CD4-positive, alpha-beta T cell treated with Interferon alpha-2 for 1 hour (primary cell): Measurements from ENCODE around the gene TXNDC8.
A peak's percentile ranks its signal among the peaks of the same experiment; 100 is the strongest.
"Not testable (repeated sequence)": the region's sequence is repeated elsewhere in the genome, so short reads cannot be mapped to it uniquely, and the experiment has no call there.

Source experiments
- DNase-seq, 2 donors: peaks; one replicate each; pipeline ENCODE4 v3.0.0-alpha.2; 2020 to 2022

The TXNDC8 gene

DNA sequence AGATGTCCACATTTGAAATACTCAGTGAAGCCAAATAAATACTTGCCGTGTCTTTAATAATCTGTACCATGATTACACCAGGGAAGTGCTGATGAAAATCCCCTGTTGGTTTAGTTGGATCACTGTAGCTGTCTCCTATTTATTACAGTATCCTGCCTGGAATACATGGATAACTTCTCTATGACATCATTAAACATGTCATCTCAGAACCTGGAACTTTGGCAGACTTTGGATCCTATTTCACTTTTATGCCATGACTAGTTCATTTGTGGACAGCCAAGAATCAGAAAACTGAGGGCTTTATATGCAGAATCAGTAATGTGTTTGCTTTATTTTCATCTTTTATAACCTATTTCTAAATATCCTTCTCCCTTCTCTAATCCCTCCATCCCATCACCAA is at the start of gene TXNDC8:
Gene TXNDC8 (minus strand): TSS at position 137 of the 400 bp plus-strand sequence.
- no peak for DNase-seq

DNA sequence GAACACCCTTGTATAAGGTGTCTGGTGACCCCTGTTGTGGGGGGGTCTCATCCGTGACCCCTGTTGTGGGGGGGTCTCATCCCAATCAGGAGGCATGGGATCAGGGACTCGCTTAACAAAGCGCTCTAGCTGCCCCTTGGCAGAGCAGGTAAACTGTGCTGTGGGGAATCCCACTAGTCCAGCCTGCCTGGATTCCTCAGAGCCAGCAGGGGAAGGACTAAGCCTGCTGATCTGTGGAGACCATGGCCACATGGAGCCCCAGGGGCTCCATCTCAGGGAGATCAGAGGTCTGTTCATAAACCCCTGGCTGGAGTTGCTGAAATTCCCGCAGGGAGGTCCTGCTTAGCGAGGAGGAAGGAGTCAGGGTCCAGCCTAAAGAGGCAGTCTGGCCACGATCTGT is 45.8 kb upstream of the TXNDC8 start:
- no peak for DNase-seq

DNA sequence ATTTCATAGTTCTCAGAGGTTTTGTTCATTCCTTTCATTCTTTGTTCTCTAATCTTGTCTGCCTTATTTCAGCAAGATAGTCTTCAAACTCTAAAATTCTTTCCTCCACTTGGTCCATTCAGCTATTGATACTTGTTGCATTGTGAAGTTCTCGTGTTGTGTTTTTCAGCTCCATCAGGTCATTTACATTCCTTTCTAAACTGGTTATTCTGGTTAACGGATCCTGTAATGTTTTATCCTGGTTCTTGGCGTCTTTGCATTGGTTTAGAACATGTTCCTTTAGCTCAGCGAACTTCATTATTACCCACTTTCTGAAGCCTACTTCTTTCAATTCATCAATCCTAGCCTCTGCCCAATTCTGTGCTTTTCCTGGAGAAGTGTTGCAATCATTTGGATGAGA is 45.1 kb upstream of the TXNDC8 start:
- no peak for DNase-seq

DNA sequence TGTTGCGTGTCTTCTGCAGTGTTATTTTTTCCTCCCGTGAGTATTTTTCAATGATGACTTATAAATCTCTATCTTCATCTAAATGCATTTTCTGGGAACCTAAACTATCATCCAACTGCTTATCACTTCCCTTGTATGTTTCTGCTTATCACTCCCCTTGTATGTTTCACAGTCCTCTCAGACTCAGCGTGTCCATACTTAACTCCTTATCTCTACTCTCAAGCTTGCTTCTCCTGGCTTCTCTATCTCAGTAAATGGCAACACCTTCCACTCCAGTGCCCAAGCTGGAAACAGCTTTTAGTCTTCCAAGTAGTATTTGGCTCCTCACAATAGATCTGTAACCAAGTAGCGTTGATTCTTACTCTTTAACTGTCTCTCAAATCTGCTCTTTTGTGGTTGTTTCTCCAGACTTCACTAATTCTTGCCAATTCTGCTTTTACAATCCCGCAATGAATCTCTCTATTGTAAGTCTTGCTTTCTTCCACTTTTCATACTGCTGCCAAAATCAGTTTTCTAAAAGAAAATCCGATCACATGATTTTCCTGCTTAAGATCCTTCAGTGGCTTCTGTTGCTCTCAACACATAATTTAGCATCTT is 33.8 kb upstream of the TXNDC8 start:
- DNase-seq: no peak

DNA sequence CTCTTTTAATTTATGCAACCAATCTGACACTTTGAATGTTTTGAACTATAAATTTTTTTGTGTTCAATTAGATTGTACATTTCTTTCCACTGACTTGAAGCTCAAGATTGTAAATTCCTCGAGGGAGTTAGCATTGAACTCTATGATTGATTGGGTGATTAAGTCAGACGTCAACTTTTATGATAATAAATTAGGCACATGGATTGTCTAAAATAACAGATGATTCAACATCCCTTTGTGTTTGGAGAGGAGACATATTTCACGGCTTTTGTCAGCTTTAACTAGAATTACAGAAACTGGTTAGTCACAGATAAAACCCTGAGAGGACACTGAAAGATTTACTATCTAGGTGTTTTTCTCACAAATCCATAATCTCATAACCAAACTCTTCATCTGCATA is 32.7 kb upstream of the TXNDC8 start:
- DNase-seq: no peak

DNA sequence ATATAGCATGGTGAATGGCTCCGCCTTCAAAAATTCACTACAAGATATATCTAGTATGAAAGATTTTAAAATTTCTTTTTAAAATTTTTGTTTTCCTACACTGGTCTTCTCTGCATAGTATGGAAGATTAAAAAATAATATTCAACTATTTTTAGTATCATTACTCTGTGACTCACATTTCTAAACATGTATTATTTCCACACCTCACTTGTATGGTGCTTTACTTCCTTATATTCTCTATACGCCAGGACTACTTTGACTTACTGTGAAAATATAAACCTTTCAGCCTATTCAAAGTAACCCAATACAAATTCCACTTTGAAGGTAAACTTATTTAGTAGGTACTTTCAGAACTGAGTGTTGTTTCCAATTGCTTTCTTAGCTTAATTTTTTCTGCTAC is 26.8 kb upstream of the TXNDC8 start:
- no peak for DNase-seq

DNA sequence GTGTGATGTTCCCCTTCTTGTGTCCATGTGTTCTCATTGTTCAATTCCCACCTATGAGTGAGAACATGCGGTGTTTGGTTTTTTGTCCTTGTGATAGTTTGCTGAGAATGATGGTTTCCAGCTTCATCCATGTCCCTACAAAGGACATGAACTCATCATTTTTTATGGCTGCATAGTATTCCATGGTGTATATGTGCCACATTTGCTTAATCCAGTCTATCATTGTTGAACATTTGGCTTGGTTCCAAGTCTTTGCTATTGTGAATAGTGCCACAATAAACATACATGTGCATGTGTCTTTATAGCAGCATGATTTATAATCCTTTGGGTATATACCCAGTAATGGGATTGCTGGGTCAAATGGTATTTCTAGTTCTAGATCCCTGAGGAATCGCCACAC is 21.3 kb upstream of the TXNDC8 start:
- not testable (repeated sequence) for DNase-seq

DNA sequence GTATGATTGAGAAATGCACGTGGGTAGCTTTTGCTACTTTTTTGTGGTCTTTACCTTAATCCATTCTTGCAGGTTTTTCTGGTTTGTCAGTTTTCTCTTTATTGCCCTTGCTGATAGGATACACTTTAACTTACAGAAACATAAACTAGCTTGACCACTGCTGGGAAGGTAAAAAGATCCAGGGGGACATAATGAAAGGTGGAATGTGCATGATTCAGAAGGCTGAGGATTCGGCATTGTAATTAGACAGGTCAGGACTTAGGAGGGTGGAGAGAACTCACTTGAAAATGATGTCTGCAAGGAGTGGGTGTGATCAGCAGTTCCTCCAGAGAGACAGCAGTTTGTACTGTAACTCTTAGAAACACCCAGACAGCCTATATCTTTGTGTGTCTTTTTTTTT is 19.8 kb upstream of the TXNDC8 start:
- DNase-seq: no peak

DNA sequence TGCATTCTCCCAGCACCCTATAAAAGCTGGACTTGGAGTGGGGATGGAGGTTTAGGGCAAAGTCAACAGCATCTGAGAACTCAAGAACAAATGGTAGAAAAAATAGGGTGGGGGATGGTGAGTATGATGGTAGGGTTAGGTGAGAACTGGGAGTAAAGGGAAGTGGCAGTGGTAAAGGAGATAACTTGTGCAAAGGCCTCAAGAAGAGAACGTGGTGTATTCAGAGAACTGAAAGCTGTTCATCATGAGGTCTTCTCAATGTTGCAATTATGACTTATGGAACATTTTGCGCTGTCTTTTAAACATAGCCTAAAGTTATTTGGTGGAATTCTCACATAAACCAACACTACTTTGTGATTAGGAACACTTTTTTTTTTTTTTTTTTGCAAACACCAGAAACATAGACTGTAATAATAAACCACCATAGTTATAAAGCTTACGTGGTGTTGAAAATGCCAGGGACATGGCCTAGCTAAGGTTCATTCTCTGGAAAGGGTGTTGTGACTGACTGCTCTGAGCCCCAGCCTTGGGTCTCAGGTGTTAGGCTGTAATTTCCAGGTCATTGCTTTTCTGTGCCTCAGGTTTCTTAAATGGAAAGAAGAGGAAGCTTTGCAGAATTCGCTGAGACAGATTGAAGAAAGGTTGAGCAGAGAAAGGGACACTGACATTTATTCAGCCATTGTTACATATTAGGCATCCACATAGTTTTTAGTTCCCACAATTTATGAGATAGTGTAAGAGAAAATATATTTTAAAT is 19.2 kb upstream of the TXNDC8 start:
- DNase-seq: no peak

DNA sequence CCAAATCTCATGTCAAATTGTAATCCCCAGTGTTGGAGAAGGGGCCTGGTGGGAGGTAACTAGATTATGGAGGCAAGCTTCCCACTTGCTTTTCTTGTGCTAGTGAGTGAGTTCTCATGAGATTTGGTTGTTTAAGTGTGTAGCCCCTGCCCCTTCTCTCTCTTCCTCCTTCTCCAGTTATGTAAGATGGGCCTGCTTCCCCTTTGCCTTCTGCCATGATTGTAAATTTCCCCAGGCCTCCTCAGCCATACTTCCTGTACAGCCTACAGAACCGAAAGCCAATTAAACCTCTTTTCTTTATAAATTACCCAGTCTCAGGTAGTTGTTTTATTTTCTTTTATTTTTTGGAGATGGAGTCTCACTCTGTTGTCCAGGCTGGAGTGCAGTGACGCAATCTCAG is 18.2 kb upstream of the TXNDC8 start:
- no peak for DNase-seq

DNA sequence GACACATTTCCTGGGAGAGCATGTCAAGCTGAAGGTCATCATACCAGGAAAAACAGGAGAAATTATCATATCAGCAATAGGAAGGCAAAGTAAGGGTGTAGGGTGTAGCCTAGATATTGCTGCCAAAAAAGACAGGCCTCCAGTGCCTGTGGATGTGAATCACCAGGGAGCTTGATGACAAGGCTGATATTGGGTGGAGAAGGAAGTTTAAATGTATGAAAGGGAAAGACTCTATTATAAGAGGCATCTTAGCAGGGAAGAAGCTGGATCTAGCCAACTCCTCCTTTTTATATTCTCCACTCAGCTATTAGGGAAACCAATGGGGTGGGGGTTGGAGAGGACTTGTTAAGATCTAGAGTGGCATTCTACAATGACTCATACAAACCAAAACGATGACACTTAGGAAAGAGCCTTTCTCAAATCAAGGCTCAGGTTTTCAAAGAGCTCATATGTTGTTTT is 13.4 kb upstream of the TXNDC8 start:
- DNase-seq: no peak

DNA sequence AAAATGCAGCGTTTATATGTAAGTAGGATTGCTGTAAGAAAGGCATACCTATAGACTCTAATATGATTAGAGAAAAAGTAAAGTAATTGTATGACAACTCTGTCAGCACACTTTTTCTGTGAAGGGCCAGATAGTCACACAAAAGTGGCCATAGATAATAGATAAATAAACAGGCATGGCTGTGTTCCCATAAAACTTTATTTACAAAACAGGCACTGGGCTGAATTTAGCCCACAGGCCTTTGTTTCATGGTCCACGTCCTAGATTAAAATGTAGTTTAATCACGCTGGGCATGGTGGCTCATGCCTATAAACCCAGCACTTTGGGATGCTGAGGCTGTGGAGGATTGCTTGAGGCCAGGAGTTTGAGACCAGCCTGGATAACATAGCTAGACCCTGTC is 8.7 kb upstream of the TXNDC8 start:
- DNase-seq: no peak

DNA sequence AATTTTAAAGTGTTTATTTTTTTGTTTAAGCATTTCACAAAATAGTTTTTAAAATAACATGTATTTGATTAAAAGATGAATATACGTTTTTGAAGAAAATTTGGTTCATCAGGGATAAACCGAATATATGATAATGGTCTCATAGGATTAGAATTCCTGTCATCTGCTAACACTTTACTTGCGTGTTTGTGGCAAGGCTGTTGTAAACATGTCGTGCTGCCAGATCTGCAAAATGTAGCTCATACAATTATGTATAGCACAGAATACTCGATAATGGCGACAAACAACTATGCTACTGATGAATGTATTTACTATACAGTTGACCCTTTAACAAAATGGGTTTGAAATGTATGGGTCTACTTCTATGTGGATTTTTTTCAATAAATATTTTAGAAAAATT is 7.2 kb upstream of the TXNDC8 start:
- DNase-seq: no peak

DNA sequence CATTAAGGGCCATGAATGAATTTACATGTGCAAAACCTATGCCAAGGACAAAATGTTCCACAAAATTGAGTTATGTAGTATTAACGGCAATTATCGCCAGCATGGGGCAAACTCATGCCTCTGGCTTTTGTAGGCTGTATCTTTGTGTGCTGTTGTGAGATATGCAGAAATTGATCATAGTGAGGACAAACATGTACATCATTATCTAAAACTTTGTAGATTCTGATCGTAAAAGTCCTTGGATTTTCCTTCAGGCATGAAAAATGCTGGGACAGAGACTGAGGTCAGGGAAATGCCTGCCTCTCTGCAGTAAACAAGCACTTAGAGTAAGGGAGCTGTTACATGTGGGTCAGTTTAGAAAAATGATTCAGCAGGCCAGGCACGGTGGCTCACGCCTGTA is 5.9 kb upstream of the TXNDC8 start:
- DNase-seq: no peak

DNA sequence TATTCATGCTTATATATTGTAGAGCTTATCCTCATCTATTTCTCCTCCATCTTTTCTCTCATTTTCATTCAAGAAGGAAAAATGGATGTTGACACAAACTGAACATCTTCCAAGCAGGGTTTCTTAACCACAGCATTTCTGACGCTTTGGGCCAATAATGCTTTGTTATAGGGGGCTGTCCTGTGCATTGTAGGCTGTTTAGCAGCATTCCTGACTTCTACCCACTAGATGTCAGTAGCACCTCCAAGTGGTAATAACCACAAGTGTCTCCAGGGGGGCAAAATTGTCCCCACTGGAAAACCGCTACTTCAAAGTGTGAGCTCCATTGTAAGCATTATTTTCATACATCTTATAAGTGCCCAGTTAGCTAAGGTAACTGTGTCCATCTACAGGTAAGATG is 2.6 kb upstream of the TXNDC8 start:
- DNase-seq: no peak

DNA sequence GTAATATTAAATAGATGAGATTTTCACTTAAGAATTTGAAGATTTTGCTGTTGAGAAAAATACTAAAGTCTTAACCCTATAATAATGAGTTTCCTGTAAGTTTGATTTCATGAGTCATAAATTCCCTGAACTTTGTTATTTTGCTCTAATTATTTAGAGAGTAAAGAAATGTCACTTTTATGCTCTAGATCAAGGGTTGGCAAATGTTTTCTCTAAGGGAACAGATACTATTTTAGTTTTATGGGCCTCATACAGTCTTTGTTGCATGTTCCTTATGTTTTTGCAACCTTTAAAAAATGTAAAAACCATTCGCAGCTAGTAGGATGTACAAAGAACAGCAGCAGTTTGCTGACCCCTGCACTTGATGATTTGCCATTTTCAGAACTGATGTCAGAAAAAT is 480 bp upstream of the TXNDC8 start:
- DNase-seq: no peak

DNA sequence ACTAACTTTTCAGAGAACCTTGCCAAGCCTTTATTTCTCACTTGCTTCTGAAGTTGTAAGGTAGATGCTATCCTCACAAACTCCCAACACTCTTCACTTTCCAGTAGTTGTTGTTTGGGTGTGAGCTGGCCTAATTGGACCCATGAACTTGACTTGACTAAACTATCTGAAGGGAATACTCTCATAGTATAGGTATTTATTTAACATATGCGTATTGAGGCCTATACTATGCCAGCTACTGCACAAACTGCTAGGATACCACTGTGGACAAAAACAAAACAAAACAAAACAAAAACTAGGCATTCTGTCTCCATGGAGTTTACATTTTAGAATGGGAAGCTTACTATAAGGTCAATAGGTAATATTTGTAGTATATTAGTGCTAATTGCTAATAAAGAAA is 1.3 kb downstream of the TXNDC8 start:
- no peak for DNase-seq

DNA sequence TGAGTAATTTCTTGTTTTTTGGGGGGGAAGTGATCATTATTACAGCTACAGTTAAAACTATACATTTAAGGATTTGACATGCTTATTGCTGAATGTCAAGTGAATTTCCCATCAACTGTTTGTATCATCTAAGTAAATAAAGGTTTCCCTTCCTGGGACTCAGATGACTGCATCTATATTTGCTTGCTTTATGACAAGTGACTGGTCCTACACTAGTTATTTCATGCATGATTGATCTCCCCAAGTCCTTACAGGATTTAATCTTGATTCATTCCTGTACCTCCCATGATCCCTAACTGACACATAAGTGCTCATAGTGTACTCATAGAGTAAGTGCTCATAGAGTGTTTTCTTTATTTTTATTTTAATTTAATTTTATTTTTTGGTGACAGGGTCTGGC is 2.8 kb downstream of the TXNDC8 start:
- no peak for DNase-seq

DNA sequence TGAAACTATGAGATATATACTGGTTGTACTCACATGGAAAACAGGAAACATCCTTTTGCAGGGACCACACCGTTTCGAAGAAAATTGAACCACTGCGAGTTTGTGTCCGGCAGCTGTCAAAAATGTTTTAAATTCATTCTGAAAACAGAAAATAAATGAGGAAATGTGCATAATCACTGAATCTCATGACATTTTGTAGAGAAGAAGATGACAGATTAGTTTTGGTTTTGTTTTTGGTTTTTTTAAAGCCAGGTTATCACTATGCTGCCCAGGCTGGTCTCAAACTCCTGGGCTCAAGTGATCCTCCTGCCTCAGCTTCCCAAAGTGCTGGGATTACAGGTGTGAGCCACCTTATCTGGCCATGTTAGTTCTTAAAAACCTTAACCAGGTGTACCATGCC is 3.5 kb downstream of the TXNDC8 start:
- no peak for DNase-seq

DNA sequence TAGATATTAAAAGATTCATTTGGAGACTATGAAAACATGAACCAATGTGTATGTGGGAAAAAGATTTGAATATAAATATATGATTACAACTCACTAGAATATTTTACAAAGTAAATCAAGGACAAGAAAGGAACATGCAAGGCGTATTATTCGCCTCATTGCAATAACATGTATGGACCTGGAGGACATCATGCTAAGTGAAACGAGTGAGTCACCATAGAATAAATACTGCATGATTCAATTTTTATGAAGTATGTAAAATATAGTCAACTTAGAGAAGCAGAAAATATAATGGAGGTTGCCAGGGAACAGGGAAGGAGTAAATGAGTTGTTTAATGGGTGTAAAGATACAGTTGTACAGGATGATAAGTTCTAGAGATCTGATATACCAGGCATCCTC is 4.9 kb downstream of the TXNDC8 start:
- no peak for DNase-seq

DNA sequence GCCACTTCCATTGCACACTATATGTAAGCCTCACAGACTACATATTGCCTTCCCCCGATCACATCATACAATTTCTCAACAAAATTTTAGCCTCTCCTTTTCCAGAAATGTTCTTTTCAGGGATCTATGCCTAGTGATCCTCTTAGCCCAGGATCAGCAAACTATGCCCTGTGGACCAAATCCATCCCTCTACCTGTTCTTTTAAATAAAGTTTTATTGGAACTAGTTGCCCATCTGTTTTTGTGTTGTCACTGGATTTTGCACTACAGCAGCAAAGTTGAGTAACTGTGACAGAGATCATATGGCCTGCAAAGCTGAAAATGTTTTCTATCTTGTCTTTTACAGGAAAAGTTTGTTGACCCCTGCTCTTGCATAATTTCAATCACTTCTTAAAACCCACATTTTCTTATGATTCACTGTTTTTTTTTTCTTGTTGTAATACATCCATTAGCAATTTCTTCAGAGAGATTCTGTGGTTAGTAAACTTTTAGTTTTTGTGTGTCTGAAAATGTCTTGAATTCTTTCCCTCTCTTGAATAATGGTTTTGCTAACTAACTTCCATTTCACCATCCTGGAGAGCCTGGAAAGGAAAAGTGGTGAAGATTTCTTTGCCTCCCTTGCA is 7.1 kb downstream of the TXNDC8 start:
- DNase-seq: no peak

DNA sequence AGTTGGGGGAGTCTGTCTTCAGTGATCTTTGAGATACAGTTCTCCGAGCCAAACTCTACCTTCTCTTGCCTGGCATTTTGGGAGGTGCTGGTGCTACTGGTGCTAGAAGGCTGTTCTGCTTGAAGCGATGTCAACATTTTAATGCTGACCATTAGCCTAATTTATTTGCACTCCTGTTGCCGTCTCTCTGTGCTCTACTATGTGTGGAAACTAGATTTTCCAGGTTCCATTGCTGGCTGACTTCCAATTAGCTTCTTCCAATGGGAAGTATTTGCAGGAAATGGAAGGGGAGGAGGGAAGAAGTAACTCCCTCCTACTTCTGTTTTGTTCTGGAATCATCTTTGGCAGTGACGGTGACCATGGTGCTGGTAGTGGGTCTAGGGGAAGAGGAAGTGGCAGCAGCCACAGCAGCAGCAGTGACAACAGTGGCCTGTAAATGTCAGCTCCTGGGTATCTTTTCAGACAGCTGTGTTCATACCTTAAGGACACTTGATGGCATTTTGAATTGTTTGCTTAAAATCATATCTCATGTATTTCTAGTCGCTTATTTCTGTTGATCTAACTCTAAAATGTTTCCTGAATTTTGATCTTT is 7.9 kb downstream of the TXNDC8 start:
- peak in 1 of 2 donors; percentile 2 for DNase-seq

DNA sequence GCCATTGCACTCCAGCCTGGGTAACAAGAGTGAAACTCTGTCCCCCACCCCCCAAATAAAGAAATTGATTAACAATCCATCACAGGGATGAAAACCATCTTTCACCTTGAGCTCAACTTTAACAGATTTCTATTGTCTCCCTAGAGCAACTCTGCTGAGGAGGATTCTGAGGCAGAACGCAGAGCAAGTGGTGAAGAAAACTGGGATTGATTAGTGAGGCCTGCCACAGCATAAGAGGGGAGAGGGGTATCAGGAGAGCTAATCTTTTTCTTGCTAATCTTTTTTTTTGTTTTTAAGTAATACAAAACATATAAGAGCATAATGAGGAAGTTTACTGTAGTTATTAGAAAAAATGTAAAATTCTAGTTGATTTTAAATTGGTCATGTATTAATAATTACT is 8.9 kb downstream of the TXNDC8 start:
- no peak for DNase-seq

DNA sequence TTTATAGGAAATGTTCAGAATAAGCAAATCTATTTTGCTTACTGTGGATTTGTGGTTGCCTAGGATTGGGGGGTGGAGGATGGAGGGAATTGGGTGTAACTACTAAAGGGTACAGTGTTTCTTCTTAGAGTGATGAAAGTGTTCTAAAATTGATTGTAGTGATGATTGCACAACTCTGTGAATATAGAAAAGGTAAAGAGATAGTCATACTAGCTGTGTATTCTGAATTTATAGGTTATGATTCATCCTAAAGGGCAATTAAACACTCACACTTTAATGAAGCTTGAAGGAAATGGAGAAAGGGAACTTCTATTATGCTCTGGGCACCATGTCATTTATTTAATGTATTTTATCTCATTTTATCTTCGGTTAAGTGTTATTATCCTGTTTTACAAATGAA is 9.9 kb downstream of the TXNDC8 start:
- no peak for DNase-seq
